DMS 273 (cell line): ENCODE results near the gene PTX4.

Source experiments
- DNase-seq: peaks from one replicate; lab custom pipeline; 2025; ENCODE audit not compliant: unreplicated experiment; lab: John Stamatoyannopoulos, UW

PTX4 gene

DNA sequence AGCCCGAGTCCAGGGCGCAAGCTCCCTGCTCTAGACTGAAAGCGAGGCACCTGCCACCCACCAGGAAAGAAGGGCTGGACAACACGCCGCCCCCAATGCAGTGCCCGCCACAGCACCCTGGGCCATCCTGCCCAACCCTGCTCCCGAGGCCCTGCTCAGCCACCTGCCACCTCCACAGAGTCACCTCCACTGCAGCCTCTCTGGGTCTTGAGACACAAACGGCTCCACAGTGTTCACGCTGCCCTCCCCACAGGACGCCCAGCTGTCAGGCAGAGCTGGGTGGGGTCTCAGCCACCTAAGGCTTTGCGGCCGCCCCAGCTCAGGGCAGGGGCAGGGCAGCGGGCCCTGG lies 23.2 kb downstream of the PTX4 start:
- DNase-seq: no peak

DNA sequence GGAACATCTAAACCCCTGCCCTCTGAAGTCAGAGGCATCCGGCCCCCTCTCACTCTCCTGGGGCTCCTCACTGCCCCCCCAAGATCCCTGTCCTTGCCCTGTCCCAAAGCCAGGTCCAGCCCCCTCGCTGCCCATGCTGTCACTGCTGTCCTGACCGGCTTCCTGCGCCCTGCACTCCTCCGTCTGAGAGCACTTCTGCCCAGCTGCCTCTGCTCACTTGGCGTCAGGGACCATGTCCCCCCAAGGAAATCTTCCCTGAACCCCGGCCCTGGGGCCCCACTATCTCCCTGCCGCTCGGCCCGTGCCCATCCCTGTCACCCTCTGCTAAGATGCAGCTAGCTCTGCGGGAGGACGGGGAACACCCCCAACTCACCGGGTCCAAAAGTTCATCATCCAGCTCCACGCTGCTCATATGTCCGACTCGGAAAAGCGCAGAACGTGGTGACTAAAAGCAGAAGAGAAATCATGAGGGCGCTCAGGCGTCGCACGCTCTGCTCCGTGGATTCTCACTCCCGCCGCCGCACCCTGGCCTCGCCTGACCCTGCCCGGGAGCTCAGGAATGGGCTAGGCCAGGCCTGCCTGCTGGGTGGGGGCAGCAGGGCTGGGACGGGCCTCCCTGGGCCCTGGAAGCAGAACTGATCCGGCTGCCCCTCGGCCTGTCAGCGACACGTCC lies 23.7 kb downstream of the PTX4 start:
- DNase-seq: no peak

DNA sequence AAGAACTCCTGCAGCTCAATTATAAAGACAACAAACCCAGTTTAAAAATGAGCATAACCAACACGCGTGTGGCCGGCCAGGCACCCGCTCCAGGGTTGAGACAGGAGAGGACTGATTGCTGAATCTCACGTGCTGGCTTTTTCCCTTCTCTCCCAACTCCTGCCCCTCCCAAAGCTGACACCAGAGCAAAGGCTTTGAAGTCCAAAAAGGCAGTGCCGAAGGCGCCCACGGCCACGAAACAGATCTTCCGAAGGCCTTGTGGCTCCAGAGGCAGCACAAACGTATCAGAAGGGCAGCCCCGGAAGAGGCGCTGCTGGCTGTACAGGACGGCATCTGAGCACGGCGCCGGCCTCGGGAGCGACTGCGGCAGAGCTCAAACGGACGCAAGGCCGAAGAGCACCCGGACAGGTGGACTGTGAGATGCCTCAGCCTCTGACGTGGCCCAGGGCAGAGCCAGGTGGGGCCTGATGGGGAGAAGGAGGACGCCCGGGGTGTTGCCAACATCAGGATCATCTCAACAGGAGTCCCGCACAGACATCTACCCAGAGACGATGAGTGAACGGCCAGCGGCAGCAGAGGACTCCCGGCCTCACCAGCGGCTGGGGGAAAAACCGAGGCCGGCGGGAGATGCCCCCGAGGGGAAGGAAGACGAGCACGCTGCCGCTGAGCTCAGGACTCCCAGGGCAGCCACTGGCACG lies 24.4 kb downstream of the PTX4 start:
- DNase-seq: no peak

DNA sequence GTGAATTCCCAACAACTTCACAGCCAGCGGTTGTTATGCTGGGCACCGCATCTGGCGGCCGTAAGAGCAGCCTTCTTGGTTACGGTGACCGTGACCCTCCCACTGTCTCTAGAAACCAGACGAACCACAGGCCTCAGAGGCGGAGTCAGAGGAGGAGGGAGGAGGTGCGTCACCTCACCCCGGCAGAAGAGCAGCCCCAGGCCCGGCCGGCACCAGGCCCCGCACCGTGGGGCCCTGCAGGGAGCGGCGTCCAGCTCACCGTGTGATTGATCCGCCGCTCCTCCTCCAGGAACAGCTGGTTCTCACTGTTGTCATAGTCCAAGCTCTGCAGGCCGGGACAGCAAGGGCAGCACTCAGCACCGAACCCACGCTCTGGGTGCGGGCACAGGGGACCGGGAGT lies 27.6 kb downstream of the PTX4 start:
- no peak for DNase-seq

DNA sequence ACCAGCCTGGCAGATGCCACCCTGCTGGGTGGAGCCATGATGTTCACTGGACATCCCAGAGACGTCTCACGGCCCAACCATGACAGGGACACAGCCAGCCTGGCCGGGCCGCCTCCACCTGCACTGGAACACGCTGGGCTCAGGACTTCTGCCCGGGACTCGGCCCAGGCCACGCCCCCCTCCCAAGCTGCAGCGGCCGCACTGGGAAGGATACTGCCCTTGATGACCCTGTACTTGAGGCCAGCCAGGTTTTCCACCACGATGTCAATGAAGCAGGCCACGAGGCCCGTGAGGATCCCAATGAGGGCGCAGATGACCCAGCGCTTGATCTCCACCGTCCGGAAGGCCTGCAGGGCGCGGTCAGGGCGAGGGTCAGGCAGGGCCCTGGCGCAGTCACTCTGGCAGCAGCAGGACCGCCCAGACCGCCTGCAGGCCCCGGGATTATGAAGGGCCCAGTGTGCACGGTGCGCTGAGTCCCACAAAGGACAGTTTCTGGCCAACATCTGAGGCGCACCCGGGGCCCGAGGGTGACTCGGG lies 28.1 kb downstream of the PTX4 start:
- DNase-seq: no peak

DNA sequence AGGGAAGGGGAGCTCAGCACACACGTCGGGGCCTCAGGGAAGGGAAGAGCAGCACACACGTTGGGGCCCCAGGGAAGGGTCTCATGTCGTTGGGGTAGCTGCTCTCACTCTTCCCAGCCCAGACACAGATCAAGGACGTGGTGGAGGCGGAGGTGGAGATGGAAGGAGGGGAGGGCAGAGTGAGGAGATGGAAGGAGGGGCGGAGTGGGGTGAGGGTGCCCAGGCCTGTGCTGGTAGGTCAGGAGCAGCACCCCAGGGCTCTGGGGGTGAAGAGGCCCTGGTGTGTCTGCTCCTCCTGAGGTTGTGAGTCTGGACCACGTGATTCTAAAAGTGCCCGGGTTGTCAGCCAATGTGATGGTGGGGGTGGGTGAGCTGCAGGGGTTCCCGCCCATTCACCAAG lies 28.8 kb downstream of the PTX4 start:
- DNase-seq: no peak

DNA sequence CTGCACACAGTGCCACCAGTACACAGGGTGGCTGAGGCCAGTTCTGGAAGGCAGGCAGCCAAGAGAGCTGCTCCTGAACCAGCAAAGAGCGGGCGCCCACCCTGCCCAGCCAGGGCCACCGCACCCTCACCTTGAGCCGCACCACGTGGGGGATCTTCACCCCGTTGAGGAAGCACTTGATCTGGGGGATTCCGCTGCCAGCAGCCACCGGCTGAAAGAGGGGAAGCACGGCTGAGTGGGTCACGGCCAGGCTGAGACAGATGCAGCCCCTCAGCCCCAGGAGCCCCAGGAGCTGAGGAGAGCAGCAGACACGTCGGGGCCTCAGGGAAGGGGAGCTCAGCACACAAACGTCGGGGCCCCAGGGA lies 29.8 kb downstream of the PTX4 start:
- no peak for DNase-seq

DNA sequence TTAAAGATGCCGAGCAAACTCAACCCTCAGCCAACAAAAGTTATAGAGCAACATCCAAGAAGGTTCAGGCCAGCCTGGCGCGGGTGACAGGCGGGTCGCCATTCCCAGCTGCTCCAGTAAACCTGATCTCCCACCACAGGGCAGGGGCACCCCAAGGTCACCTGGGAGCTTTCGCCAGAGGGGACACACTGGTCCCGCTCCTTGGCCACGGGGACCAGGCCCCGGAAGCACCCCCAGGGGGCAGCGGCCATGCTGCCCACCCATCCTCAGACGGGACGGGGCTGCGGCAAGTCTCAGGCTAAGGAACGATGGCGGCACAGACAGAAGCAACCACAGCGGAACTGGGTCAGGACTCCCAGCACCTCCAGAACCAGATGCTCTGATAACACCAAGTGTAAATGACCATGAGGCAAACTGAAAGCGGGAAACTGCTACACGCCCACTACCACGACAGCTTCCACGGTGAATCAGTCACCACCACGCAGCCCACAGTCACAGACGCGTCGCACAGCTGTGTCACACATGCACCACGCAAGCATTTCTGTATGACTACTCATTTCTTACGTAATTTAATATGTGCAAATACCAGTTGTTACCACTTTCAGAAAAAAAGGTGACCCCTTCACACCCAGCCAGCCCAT lies 30.3 kb downstream of the PTX4 start:
- no peak for DNase-seq

DNA sequence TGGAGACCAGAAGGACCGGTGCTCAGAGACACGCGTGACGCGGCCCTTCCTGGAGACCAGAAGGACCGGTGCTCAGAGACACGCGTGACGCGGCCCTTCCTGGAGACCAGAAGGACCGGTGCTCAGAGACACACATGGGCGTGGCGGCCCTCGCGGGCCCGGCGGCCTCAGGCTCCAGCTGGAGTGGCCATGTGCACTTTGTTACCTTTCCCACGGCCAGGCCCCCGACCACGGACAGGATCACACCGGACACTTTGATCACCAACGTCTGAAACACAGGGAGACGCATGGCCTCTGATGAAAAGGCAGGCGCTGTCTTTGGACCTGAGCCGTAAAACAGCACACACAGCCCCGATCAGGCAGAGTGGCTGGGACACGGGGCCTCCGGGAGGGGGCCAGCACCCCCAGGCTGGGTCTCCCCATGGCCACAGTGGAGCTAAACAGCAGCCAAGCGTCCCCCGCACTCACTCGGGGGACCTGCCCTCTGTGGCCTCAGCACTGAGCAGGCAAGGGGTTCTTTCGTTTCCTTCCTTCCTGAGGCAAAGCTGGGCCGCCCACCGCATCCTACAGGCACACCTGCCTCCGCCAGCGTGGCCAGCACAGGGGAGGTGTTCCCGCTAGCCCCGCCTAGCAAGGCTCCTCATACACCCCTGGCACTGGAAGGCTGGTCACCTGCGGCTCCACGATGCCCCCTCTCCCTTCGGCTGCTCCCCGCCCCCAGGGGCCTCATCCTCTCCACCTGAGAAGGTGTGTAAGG lies 31.1 kb downstream of the PTX4 start:
- no peak for DNase-seq

DNA sequence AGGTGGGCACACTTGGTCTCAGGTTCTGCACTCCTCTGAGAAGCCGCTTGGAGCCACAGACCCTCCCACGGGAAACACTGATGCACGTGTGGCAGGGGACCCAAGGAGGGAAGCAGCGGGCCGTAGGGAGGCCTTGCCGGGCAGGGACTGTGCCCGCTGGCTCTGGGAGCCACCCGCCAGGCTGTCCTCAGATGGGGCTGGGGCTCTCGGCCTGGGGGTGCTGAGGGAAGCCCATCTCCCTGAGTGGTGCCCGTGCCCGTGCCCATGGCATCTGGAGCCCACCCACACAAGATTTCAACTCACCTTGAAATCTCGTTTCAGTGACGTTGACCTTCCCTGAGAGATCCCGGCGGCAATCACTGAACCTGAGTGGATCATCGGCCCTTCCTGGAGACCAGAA lies 31.8 kb downstream of the PTX4 start:
- no peak for DNase-seq

DNA sequence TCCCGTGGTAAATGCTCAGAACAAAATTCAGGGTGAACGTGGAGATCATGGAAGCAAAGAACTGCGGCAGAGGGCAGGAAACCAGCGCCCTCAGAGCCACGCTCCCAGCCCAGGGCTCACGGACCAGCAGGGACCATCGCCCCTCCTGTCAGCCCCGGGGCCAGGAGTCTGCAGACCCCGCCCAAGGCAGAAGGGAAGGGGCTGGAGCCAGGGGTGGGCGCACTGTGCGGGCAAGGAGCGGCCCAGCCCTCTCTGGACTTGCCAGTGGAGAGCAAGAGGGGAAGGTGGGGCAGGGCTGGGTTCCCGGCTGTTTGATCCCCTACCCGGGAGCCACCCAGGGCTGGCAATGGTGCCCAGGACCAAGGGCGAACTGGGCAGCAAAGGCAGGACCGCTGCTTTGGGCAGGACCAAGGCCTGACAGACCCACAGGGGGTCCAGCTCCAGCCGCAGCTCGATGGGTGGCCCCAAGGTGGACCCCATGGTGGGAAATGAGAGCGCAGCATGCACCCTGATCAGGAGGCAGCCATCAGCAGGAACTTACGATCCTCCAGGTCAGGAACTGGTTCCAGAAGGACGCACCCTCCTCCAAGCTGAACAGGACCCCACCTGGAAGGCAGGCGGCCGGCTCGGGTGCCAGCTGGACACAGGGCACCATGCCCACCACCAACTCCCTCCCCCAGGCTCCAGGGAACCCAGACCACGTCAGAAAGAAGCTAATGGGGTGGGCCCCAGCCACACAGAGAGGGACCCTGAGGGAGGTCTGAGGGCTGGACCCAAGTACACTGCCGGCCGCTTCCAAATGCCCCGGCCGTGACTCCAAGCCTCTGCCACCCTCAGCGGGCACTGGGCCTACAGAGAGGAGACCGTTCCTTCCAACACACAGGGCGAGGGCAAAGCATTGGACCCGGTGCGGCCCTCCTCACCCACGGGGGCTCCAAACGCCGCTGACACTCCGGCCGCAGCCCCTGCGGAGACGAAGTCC lies 33.3 kb downstream of the PTX4 start:
- no peak for DNase-seq

DNA sequence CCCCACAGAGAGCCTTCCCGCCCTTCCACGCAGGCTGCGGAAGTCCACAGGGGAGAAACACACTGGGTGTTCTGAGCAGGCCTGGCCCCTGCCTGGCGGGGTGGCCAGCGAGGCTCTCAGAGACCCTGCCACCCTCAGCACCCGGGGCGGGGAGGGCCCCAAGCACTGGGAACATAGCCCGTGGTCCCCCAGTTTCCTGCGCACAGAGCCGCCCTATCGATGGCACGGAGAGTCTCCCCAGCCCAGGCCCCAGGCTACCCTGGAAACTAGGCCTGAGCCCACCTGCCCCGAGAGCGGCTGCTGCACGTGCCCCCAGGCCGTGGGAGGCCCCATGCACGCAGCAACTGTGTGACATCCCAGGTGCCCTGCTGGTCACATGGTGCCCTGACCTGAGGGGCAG lies 34.2 kb downstream of the PTX4 start:
- no peak for DNase-seq

DNA sequence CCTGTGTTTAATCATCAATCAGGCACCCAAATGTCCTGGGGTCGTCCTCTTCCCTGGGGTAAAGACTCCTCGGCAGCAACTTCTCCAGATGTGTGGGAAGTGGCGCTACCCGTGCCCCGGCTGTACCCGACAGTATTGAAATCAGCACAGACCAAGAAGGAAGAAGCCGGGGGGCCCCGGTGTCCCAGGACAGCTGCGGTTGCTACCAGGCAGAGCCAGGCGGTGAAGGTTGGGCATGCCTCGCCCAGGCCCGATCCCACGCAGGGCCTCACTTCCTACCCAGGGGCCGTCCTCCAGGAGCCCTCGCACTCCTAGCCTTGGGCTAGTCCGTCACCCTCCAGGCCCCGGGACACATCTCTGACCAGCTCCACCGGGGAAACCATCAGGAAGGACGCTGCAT lies 35.4 kb downstream of the PTX4 start:
- no peak for DNase-seq

DNA sequence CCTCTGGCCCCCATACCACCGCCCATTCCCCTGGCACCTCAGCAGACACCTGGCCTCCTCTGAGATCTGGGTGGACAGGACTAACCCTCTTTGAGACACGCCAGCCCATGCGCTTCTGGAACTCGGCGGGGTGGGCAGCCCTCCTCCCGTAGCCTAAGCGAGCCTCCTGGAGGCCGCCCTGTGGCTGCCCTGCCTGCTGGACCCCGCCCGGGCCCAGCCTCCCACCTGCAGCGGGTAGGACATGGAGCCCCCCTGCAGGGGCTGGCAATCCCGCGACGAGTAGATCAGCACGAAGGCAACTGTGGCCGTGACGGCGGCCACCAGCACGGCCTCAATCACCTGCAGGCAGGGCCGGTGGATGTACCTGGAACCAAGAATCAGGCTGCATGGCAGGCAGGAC lies 36.2 kb downstream of the PTX4 start:
- DNase-seq: no peak

DNA sequence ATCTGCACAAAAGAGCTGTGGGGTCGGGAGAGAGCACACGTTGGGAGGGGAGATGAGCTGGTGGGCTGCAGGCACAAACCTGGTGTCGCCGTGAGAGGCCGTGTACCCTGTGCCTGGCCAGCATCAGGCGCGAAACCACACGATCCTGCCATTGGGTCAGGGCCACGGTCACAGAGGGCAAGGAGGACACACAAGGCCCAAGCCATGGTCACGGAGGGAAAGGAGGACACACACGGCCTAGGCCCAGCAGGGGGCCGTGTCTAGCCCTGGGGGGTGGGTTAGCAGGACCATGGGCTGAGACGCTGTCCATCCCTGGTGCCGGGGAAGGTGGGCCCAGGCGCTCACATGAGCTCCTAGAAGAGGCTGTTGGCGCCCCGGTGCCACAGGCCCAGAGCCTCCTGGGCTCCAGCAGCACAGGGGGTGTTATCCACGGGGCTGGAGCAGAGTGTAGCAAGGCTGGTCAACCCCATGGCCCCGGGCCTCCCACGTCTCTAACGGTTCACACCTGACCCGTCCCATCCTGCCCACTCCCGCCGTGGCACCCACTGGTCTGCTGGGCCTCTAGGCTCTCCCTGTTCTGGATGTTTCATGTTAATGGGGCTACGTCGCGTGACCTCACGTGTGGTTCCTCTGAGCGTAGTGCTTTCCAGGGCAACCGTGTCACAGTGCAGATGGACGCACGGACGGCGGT lies 36.9 kb downstream of the PTX4 start:
- no peak for DNase-seq

DNA sequence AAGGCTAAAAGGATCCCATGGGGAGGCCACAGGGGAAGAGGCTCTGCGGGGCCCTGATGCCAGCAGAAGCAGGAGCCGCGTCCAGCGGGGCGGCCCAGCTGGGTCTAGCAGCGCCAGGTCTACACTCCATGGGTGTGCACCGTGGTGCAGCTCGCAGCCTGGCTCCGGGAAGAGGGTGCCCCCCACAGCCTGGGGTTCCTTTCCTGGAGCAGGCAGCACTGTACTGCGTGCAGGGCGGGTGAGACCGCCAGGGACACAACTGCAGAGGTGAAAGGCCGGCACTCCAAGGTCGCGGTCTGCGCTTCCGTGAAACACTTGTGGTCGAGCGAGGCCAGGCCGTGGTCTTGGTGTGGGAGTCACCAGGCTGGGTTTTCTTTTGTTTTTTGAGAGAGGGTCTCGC lies 37.9 kb downstream of the PTX4 start:
- DNase-seq: no peak

DNA sequence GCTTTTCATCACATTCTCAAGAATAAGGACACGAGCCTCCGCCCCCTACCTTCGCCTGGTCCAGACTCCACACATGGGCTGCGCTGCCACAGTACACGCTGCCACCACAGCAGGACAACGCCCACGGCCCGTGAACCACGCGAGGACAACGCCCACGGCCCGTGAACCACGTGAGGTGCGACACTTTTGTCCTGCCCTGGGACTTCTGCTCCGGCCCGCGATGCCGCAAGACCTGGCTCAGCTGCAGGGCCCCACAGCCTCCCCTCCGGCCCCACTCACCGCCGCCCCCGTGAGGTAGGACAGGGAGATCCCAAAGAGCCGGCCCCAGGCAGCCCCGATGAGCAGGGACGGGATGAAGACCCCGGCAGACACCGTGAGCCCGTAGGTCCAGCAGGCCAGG lies 38.5 kb downstream of the PTX4 start:
- DNase-seq: no peak

DNA sequence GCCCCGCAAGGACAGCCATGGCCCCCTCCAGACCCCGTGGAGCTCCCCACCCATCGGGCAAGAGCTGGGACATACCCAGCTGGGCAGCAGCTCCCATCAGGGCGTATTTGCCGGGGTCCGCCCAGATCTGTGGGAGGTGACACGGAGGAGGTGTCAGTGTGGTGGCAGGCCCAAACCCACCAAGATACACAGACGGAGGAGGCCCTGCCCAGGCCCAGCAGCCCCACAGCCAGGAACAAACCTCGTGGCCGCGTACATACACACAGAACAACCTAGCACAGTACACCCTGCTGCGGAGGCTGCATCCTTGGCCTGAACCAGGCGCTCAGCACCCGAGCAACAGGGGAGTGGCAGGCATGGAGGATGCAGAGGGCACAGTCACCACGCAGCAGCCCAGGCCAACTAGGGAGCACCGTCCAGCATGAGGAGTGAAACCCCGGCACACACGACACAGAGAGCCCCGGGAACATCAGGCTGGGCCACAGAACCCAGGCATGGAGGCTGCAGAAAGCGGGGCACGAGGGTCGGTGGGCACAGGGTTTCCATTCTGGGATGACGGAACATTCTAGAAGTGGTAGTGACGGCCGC lies 39.4 kb downstream of the PTX4 start:
- no peak for DNase-seq

DNA sequence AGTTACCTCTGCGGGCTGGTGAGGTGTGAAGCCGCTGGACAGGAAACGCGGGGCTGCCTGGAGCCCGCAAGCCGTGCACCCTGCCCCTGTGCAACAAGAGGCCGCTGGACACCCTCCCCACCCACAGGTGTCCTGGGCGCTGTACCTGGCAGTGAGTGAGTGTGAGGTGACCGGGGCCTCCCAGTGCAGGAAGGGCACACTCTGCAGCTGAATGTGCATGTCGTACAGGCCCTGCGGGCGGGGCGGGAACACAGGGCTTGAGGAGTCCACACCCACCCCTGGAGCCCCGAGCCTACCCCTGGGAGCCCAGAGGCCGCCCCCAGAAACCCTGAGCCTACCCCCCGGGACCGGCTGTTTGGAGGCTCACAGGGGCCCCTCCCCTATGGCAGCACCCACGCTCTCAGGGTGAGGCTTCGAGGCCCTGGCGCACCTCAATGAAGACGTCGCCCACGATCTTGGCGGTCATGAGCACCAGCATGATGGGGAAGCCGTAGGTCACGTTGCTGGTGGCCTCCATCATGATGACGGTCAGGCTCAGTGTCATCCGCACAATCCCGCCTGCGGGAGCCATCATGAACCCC lies 40.1 kb downstream of the PTX4 start:
- DNase-seq: no peak
